Common myeloid progenitor, CD34-positive (primary cell): ENCODE measurements around the gene GLUL.

Experiments used
- CTCF ChIA-PET: fragments of 350-600 bp; sonication (Branson Sonifier 250); formaldehyde crosslinking; loops from one replicate; lab custom pipeline; 2021; ENCODE audit warnings: antibody characterized with exemption; lab: Charles Lee
- POLR2A ChIA-PET: fragments of 350-600 bp; sonication (Branson Sonifier 250); formaldehyde crosslinking; loops from one replicate; lab custom pipeline; 2021; ENCODE audit warnings: antibody characterized with exemption; lab: Charles Lee
- DNase-seq, 3 donors: peaks; one replicate each; pipeline versions ENCODE4 v3.0.0 to v3.0.0-alpha.2; 2013
- H3K27ac ChIP-seq, 2 experiments: 1 replicate in 1 of 2; 2 replicates in 1 of 2; pipeline ENCODE4 v1.7.0; 2013; ENCODE audit warnings: inconsistent platforms in 2 of 2, low read length in 2 of 2, mild to moderate bottlenecking in 2 of 2, low read depth in 1 of 2, moderate library complexity in 1 of 2; ENCODE audit not compliant: severe bottlenecking in 2 of 2, insufficient read depth in 1 of 2, poor library complexity in 1 of 2
- H3K27me3 ChIP-seq, 5 experiments: replicated peaks in 2 of 5; 1 replicate in 3 of 5; 2 replicates in 2 of 5; pipeline versions ENCODE4 v1.6.1 to v1.7.0; 2013; ENCODE audit warnings: low read length in 4 of 5, mild to moderate bottlenecking in 2 of 5, moderate library complexity in 2 of 5, inconsistent platforms in 1 of 5; ENCODE audit not compliant: insufficient read depth in 5 of 5, control insufficient read depth in 4 of 5
- H3K36me3 ChIP-seq, 4 experiments: 1 replicate in 2 of 4; 2 replicates in 2 of 4; pipeline versions ENCODE4 v1.6.1 to v1.7.0; 2013; ENCODE audit warnings: low read length in 3 of 4, control low read depth in 1 of 4, mild to moderate bottlenecking in 1 of 4; ENCODE audit not compliant: control insufficient read depth in 4 of 4, insufficient read depth in 4 of 4
- H3K4me1 ChIP-seq, 4 experiments: 1 replicate in 3 of 4; 2 replicates in 1 of 4; pipeline versions ENCODE4 v1.6.1 to v1.7.1; 2013; ENCODE audit warnings: low read length in 3 of 4, mild to moderate bottlenecking in 3 of 4, control low read depth in 1 of 4, inconsistent platforms in 1 of 4, moderate library complexity in 1 of 4; ENCODE audit not compliant: control insufficient read depth in 4 of 4, insufficient read depth in 4 of 4; ENCODE audit errors: control extremely low read depth in 1 of 4
- H3K4me3 ChIP-seq, 7 experiments: 1 replicate in 4 of 7; 2 replicates in 3 of 7; pipeline versions ENCODE4 v1.5.1 to v1.7.0; 2013; ENCODE audit warnings: mild to moderate bottlenecking in 7 of 7, low read length in 6 of 7, moderate library complexity in 6 of 7, inconsistent platforms in 2 of 7, low read depth in 2 of 7, control low read depth in 1 of 7; ENCODE audit not compliant: insufficient read depth in 4 of 7, control insufficient read depth in 1 of 7; ENCODE audit errors: extremely low read depth in 1 of 7
- H3K9me3 ChIP-seq, 5 experiments: 1 replicate in 4 of 5; 2 replicates in 1 of 5; pipeline versions ENCODE4 v1.6.1 to v1.7.1; 2013; ENCODE audit warnings: low read length in 4 of 5, mild to moderate bottlenecking in 2 of 5, inconsistent platforms in 1 of 5, low read depth in 1 of 5, moderate library complexity in 1 of 5; ENCODE audit not compliant: control insufficient read depth in 4 of 5, insufficient read depth in 2 of 5; ENCODE audit errors: control extremely low read depth in 1 of 5
- WGBS: methylation state at CpG from one replicate; pipeline ENCODE4 v1.1.5; 2013; ENCODE audit not compliant: insufficient coverage; 5-methylcytosine and 5-hydroxymethylcytosine counted together

GLUL gene

DNA sequence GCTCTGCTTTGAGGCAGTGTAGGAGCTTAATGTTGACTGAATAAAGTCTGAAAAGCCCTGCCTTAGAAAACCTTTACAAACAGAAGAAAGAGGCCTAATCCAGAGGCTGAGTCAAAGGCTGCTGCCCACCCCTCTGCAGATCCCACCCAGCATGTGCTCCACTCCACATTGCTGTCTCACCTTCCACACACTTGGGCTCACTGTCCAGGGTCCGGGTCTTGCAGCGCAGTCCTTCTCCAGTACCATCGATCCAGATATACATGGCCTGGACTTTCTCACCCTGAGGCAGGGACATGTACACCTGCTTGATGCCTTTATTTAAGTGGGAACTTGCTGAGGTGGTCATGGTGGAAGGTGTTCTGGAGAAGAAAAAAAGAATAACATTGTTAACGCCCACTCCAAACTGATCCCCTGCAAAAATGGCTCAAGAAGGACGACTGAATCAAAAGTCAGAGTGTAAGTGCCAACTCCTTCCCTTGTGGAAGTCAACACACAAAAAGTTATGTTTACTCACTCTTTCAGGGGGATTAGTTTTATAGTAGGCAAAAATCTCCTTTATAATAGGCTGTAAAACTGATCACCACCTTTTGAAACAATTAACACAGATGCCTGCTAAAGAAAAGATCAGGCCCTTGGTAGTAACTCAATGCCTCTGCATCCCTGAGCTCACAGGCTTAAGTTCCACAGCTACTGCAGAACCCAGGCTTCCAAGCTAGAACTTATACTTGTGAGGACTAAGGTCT, 3.0 kb downstream of the GLUL start:
- H3K36me3 ChIP-seq, result peaks cover 29 to 59% (median 45%) of the 10 kb centered on the region in 4 experiments
- DNase-seq, result no peak
- H3K4me1 ChIP-seq, result peaks cover 10 to 43% (median 18%) of the 10 kb centered on the region in 4 experiments
- POLR2A ChIA-PET, result no interaction called here
- no peaks in the 10 kb centered on the region for H3K9me3 ChIP-seq
- peak overlapping the region in 1 of 2 experiments; percentile 47 for H3K27ac ChIP-seq
- peak overlapping the region in 6 of 7 experiments; percentile 19 to 91 (median 84) for H3K4me3 ChIP-seq
- H3K27me3 ChIP-seq, result no peaks in the 10 kb centered on the region
- CTCF ChIA-PET, result interaction anchor here (0.8 to 1.5 kb wide), 7 partner anchors 13 to 306 kb away, joined by 3 to 4 read pairs (median 3); no protein-coding TSS in a partner anchor
- WGBS, result 84% methylated on average over 5 of the region's 5 CpGs

DNA sequence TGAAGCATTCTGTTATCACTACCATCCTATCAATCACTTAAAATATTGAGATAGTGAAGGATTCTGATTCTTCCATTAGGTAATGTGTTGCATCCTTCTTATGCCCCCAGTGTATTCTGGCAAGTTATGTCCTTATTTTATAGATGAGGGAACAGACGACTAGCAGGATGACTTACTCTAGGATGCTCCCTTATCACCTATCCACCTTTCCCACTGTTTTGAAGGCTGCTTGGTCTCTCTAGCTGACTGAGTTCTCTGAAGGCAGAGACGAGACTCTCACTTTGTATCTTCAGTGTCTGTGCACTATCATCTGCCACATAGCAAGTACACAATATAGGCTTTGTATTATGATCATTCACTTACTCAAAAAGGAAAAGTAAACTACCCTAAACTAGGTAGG, 4.0 kb downstream of the GLUL start:
- ChIA-PET POLR2A (no interaction called here), CTCF (interaction anchor here (0.8 to 1.2 kb wide), 2 partner anchors 12 to 302 kb away, joined by 3 to 4 read pairs; no protein-coding TSS in a partner anchor)
- WGBS, result 83% methylated on average over 1 of the region's 2 CpGs
- Histone ChIP-seq H3K27me3 (no peaks in the 10 kb centered on the region), H3K4me1 (peaks cover 8 to 35% (median 12%) of the 10 kb centered on the region in 4 experiments), H3K27ac (no peak overlapping the region), H3K4me3 (peak overlapping the region in 1 of 7 experiments; percentile 19), H3K36me3 (peaks cover 35 to 68% (median 52%) of the 10 kb centered on the region in 4 experiments), H3K9me3 (no peaks in the 10 kb centered on the region)
- DNase-seq, result no peak

DNA sequence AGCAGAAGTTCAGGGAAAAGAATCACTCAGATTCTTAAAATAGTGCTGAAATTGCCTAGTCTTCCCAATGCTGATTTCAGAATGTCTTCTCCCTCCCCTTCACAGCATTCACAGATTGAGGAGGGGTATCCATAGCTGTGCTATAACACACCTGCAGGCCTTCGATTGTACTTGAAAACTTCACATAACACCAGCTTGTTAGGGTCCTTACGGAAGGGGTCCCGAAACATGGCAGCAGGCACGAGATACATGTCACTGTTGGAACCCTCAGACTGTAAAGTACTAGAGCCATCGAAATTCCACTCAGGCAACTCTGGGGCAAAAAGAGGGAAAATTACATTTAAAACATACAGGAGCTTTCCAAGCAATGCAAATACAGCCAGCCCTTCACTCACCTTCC, 4.6 kb downstream of the GLUL start:
- 93% methylated on average over 5 of the region's 5 CpGs for WGBS
- POLR2A ChIA-PET, result no interaction called here

DNA sequence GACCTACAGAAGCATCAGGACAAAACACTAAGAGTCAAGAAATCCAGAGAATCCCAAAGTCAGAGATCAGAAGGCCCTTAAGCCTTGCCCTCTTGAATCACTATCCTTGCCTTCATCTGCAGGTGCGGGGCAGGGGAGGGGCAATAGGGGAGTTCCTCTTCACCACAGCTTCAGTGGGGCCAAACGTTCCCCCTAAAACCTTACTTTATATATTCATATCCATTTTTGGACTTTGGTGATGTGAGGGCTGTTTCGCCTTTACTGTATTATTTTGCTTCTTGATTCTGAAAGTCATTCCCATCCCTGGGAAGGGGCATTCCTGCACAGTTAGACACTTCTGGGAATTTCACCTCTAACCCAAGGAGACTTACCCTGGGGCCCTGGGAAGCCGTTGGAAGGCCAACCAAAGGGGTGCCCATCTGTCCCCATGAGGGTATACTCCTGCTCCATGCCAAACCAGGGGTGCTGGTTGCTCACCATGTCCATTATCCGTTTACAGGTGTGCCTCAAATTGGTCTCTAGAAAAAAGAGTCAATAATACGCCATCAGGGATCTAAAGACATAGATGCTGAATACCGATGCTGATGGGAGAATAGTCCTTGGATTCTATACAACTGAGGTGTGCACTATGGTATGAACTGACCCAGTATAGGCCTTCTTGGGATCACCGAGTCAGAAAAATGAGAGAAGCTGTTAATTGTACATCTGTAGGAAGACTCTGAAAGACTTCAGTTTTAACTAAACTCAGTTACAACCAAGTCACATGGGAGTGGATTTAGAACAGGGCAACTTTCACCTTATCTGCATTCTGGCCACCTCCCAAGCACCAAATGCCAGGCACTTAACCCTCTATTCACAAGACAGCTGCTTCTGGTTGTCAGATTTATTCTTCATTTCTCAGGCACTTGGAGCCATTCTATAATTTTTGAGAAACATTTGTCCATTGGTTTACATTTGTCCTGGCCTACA, 5.4 kb downstream of the GLUL start:
- Histone ChIP-seq H3K9me3 (no peaks in the 10 kb centered on the region), H3K27me3 (no peaks in the 10 kb centered on the region), H3K4me1 (peaks cover 3 to 28% (median 10%) of the 10 kb centered on the region in 4 experiments), H3K4me3 (no peak overlapping the region), H3K27ac (no peak overlapping the region), H3K36me3 (peaks cover 38 to 82% (median 60%) of the 10 kb centered on the region in 4 experiments)
- no peak for DNase-seq
- WGBS, result 97% methylated on average over 6 of the region's 8 CpGs
- CTCF ChIA-PET, result interaction anchor here (0.9 to 1.0 kb wide), 2 partner anchors 10 to 243 kb away, joined by 3 read pairs; no protein-coding TSS in a partner anchor
- POLR2A ChIA-PET, result no interaction called here

More for the DNA sequence above, 4.6 kb downstream of the GLUL start:
- Histone ChIP-seq H3K27me3 (no peaks in the 10 kb centered on the region), H3K9me3 (no peaks in the 10 kb centered on the region), H3K4me1 (peaks cover 3 to 29% (median 10%) of the 10 kb centered on the region in 4 experiments), H3K27ac (no peak overlapping the region), H3K36me3 (peaks cover 38 to 74% (median 56%) of the 10 kb centered on the region in 4 experiments), H3K4me3 (no peak overlapping the region)
- CTCF ChIA-PET, result interaction anchor here (0.9 to 1.2 kb wide), 3 partner anchors 10 to 302 kb away, joined by 3 read pairs; no protein-coding TSS in a partner anchor
- no peak for DNase-seq

DNA sequence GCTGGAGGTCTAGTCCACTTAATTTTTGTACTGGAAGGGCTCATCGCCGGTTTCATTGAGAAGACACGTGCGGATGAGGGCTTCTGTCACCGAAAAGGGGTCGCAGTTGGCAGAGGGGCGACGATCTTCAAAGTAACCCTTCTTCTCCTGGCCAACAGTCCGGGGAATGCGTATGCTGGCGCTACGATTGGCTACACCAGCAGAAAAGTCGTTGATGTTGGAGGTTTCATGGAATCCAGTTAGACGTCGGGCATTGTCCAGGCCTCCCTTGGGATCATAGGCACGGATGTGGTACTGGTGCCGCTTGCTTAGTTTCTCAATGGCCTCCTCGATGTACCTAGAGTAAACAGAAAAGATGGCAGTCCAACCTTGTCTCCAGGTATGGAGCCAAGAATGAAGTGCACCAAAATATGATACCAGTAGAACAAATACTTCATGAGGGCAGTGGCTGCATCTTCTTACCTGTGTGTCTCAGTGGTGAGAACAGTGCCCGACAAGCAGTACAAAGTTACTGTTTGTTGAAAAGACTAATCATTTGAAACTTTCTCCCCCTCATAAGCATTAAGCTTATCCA, 7.1 kb downstream of the GLUL start:
- no peak overlapping the region for H3K27ac ChIP-seq

DNA sequence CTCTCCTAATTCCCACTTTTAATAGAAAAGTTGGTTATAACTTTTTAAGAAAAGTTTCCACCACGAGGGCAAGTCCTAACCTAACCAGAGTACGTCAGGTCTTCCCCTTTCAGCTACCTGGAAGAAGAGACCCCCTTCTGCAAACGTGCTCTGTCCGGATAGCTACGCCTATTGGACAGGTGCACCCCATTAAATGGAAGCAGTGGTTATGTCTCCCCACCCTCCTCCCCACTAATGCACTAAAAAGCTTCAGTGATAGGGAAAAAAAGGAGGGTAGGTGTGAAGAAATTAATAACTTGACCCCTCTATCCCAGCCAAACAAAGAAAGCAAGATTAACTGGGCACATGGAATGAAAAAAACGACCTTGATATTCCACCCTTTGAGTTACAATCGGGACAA, 7.7 kb downstream of the GLUL start:
- H3K4me3 ChIP-seq, result no peak overlapping the region

More for the DNA sequence above, 7.1 kb downstream of the GLUL start:
- Histone ChIP-seq H3K27me3 (no peaks in the 10 kb centered on the region), H3K4me3 (no peak overlapping the region), H3K4me1 (peaks cover 3 to 28% (median 10%) of the 10 kb centered on the region in 4 experiments), H3K36me3 (peaks cover 38 to 75% (median 62%) of the 10 kb centered on the region in 4 experiments), H3K9me3 (no peaks in the 10 kb centered on the region)
- WGBS, result 98% methylated on average over 14 of the region's 19 CpGs
- DNase-seq, result no peak
- CTCF ChIA-PET, result no interaction called here
- POLR2A ChIA-PET, result no interaction called here

More for the DNA sequence above, 7.7 kb downstream of the GLUL start:
- Histone ChIP-seq H3K27me3 (no peaks in the 10 kb centered on the region), H3K9me3 (no peaks in the 10 kb centered on the region), H3K27ac (no peak overlapping the region), H3K36me3 (peaks cover 38 to 75% (median 62%) of the 10 kb centered on the region in 4 experiments), H3K4me1 (peaks cover 2 to 23% (median 7%) of the 10 kb centered on the region in 4 experiments)
- 100% methylated on average over 4 of the region's 7 CpGs for WGBS
- POLR2A ChIA-PET, result no interaction called here
- CTCF ChIA-PET, result interaction anchor here (0.6 to 1.3 kb wide), 2 partner anchors 21 to 1372 kb away, joined by 3 read pairs; no protein-coding TSS in a partner anchor
- no peak for DNase-seq
